CD14-positive monocyte (primary cell): Measurements from ENCODE around the gene GRIK2. TPM values are rescaled to one million over a fixed set of nuclear protein-coding genes. Genes with fewer than 3 reads are reported as not detected.

Experiments used
- DNase-seq, 3 donors: peaks; one replicate each; pipeline ENCODE4 v3.0.0-alpha.2; 2011 to 2022
- H2AFZ ChIP-seq: 2 replicates; pipeline ENCODE4 v1.6.0; 2012; ENCODE audit warnings: mild to moderate bottlenecking, low read depth, low read length, inconsistent platforms; ENCODE audit not compliant: insufficient read depth, poor library complexity, severe bottlenecking
- H3K27ac ChIP-seq, 2 donors: 1 replicate in 1 of 2; 2 replicates in 1 of 2; pipeline ENCODE4 v1.5.1; 2012 to 2013; ENCODE audit warnings: low read length in 2 of 2, control low read depth in 1 of 2, inconsistent platforms in 1 of 2, low read depth in 1 of 2, mild to moderate bottlenecking in 1 of 2
- H3K27me3 ChIP-seq, 2 donors: one replicate each; pipeline versions ENCODE4 v1.6.0 to v1.6.1; 2011 to 2013; ENCODE audit warnings: low read length in 2 of 2; ENCODE audit not compliant: control insufficient read depth in 2 of 2, insufficient read depth in 2 of 2
- H3K36me3 ChIP-seq, 2 donors: replicated peaks in 1 of 2; 1 replicate in 1 of 2; 2 replicates in 1 of 2; pipeline versions ENCODE4 v1.5.1 to v1.6.1; 2012 to 2013; ENCODE audit warnings: low read length in 2 of 2, control low read depth in 1 of 2, inconsistent platforms in 1 of 2, mild to moderate bottlenecking in 1 of 2; ENCODE audit not compliant: insufficient read depth in 2 of 2, control insufficient read depth in 1 of 2
- H3K4me1 ChIP-seq, 2 donors: 1 replicate in 1 of 2; 2 replicates in 1 of 2; pipeline versions ENCODE4 v1.5.1 to v1.6.1; 2012 to 2013; ENCODE audit warnings: low read length in 2 of 2, control low read depth in 1 of 2, inconsistent platforms in 1 of 2, mild to moderate bottlenecking in 1 of 2, moderate library complexity in 1 of 2; ENCODE audit not compliant: insufficient read depth in 2 of 2, control insufficient read depth in 1 of 2
- H3K4me2 ChIP-seq: replicated peaks from 2 replicates; pipeline ENCODE3; 2012; ENCODE audit warnings: low read length, moderate library complexity, mild to moderate bottlenecking; ENCODE audit not compliant: poor library complexity, severe bottlenecking; ENCODE audit errors: extremely low read depth
- H3K4me3 ChIP-seq, 3 experiments: fragments of 200-600 bp in 1 of 3; sonication (generic) in 1 of 3; replicated peaks in 1 of 3; 1 replicate in 2 of 3; 2 replicates in 1 of 3; pipeline ENCODE4 v1.5.1; 2011 to 2013; ENCODE audit warnings: low read length in 3 of 3, mild to moderate bottlenecking in 3 of 3, control low read depth in 2 of 3, low read depth in 2 of 3, inconsistent platforms in 1 of 3, moderate library complexity in 1 of 3
- H3K79me2 ChIP-seq: 2 replicates; pipeline ENCODE4 v1.6.0; 2012; ENCODE audit warnings: mild to moderate bottlenecking, control low read depth, inconsistent platforms, low read length, moderate library complexity; ENCODE audit not compliant: insufficient read depth
- H3K9ac ChIP-seq: 2 replicates; pipeline ENCODE4 v1.6.0; 2017; ENCODE audit warnings: low read length, mild to moderate bottlenecking; ENCODE audit not compliant: insufficient read depth, poor library complexity, severe bottlenecking
- H3K9me3 ChIP-seq, 2 donors: replicated peaks in 1 of 2; 1 replicate in 1 of 2; 2 replicates in 1 of 2; pipeline versions ENCODE4 v1.5.1 to v1.6.1; 2012 to 2013; ENCODE audit warnings: low read length in 2 of 2, control low read depth in 1 of 2; ENCODE audit not compliant: control insufficient read depth in 1 of 2, insufficient read depth in 1 of 2
- H4K20me1 ChIP-seq: 2 replicates; pipeline ENCODE4 v1.6.0; 2012; ENCODE audit warnings: mild to moderate bottlenecking, low read length, control low read depth, moderate library complexity; ENCODE audit not compliant: insufficient read depth
- H3K27ac Mint-ChIP-seq, 7 donors: one replicate each; pipeline ENCODE4 v1.8.0; 2020; ENCODE audit warnings: mild to moderate bottlenecking in 7 of 7, mixed read lengths in 7 of 7, moderate library complexity in 6 of 7, inconsistent platforms in 2 of 7
- H3K27me3 Mint-ChIP-seq, 3 donors: one replicate each; pipeline ENCODE4 v1.8.0; 2021 to 2022; ENCODE audit warnings: low read depth in 3 of 3, mild to moderate bottlenecking in 3 of 3, mixed read lengths in 3 of 3, moderate library complexity in 3 of 3, inconsistent platforms in 1 of 3
- H3K36me3 Mint-ChIP-seq, 2 donors: one replicate each; pipeline ENCODE4 v1.8.0; 2020; ENCODE audit warnings: mixed read lengths in 2 of 2, inconsistent platforms in 1 of 2, mild to moderate bottlenecking in 1 of 2
- H3K4me1 Mint-ChIP-seq: one replicate; pipeline ENCODE4 v1.8.0; 2020; ENCODE audit warnings: mild to moderate bottlenecking, mixed read lengths
- H3K4me3 Mint-ChIP-seq, 2 donors: one replicate each; pipeline ENCODE4 v1.8.0; 2020; ENCODE audit warnings: mild to moderate bottlenecking in 2 of 2, mixed read lengths in 2 of 2, moderate library complexity in 1 of 2
- H3K9me3 Mint-ChIP-seq, 7 donors: one replicate each; pipeline ENCODE4 v1.8.0; 2020 to 2022; ENCODE audit warnings: mixed read lengths in 7 of 7, mild to moderate bottlenecking in 6 of 7, moderate library complexity in 6 of 7, inconsistent platforms in 2 of 7
- WGBS: methylation state at CpG from one replicate; pipeline ENCODE4 v1.1.5; 2013; ENCODE audit warnings: missing lambda C conversion rate; ENCODE audit not compliant: insufficient coverage; 5-methylcytosine and 5-hydroxymethylcytosine counted together
- intact Hi-C, 2 donors: fragments of 100-400 bp; cut with micrococcal nuclease; formaldehyde crosslinking; loops; one replicate each; pipeline versions ENCODE4 v1.15.0 to v1.15.1; 2023
- polyA plus RNA-seq, 3 donors: library from polyadenylated mRNA; depleted of rRNA in 1 of 3; unstranded in 2 of 3; stranded (reverse) in 1 of 3; fragments of 300-500 nt in 2 of 3; fragments of >200 nt in 1 of 3; fragmentation: Illumina TruSeq in 2 of 3; gene quantifications; 1 replicate in 2 of 3; 2 replicates in 1 of 3; pipeline ENCODE4 v1.2.3, GENCODE V29; 2012 to 2021
- TF ChIP-seq, protein P1 (sequence below): fragments of 200-600 bp; IDR thresholded peaks from one replicate; pipeline ENCODE4 v1.8.0; 2022; ENCODE audit warnings: antibody characterized with exemption, mild to moderate bottlenecking

Gene GRIK2
- polyA plus RNA-seq, 3 donors = not detected

DNA sequence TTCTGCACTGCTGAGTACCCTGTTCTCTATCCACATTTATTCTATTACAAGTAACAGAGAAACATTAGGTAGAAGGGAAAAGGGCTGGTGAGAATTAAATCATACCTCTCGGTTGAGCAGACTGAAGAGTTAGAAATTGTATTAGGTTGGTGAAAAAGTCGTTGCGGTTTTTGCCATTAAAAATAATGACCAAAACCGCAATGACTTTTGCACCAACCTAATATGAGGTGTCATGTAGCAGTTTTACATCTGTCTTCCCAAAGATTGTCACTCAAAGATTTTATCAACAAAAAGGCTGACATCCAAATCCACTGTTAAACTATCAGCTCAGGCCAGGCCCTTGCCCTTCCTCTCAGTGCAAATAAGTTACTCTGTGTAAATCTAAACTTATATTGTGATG lies 28.3 kb upstream of the GRIK2 start:
- no peak overlapping the region for H3K27ac ChIP-seq
- no CpG with 5 or more reads among the region's 4 CpGs for WGBS
- H3K4me1 ChIP-seq = no peaks in the 10 kb centered on the region
- no peak overlapping the region for H2AFZ ChIP-seq
- TF ChIP-seq, protein P1, sequence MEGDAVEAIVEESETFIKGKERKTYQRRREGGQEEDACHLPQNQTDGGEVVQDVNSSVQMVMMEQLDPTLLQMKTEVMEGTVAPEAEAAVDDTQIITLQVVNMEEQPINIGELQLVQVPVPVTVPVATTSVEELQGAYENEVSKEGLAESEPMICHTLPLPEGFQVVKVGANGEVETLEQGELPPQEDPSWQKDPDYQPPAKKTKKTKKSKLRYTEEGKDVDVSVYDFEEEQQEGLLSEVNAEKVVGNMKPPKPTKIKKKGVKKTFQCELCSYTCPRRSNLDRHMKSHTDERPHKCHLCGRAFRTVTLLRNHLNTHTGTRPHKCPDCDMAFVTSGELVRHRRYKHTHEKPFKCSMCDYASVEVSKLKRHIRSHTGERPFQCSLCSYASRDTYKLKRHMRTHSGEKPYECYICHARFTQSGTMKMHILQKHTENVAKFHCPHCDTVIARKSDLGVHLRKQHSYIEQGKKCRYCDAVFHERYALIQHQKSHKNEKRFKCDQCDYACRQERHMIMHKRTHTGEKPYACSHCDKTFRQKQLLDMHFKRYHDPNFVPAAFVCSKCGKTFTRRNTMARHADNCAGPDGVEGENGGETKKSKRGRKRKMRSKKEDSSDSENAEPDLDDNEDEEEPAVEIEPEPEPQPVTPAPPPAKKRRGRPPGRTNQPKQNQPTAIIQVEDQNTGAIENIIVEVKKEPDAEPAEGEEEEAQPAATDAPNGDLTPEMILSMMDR = no peak
- Mint-ChIP-seq H3K4me3 (no peak overlapping the region), H3K9me3 (no peaks in the 10 kb centered on the region), H3K27ac (no peak overlapping the region), H3K36me3 (no peaks in the 10 kb centered on the region), H3K4me1 (no peaks in the 10 kb centered on the region), H3K27me3 (no peaks in the 10 kb centered on the region)
- no peak overlapping the region for H3K4me2 ChIP-seq
- H3K27me3 ChIP-seq = no peaks in the 10 kb centered on the region
- H3K36me3 ChIP-seq = no peaks in the 10 kb centered on the region
- intact Hi-C loops = no loop called here
- DNase-seq = no peak
- H3K9ac ChIP-seq = no peak overlapping the region
- no peaks in the 10 kb centered on the region for H4K20me1 ChIP-seq
- H3K9me3 ChIP-seq = no peaks in the 10 kb centered on the region
- no peak overlapping the region for H3K4me3 ChIP-seq
- H3K79me2 ChIP-seq = no peaks in the 10 kb centered on the region

DNA sequence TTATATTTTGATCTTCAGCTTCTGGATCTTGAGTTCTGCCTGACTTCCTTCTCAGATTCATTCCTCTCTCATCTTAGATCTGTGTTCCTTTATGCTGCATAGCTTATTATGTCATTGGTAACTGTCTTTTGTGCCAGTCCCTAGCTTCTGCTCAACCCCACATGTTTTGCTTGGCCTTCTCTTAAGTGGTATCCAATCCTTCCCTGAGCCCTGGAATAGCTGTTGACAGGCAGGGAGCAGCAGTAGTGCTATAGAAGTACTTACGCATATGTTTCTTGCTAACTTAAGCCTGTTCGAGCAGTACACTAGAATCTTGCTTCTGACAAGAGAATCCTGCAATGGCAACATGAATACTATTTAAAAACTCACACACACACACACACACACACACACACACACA lies 13.6 kb upstream of the GRIK2 start:
- Histone ChIP-seq H3K9ac (no peak overlapping the region), H3K79me2 (no peaks in the 10 kb centered on the region), H3K4me1 (no peaks in the 10 kb centered on the region), H2AFZ (no peak overlapping the region), H4K20me1 (no peaks in the 10 kb centered on the region), H3K4me2 (no peak overlapping the region), H3K36me3 (no peaks in the 10 kb centered on the region), H3K27ac (no peak overlapping the region), H3K9me3 (no peaks in the 10 kb centered on the region), H3K4me3 (no peak overlapping the region), H3K27me3 (no peaks in the 10 kb centered on the region)
- no CpG with 5 or more reads among the region's 2 CpGs for WGBS
- intact Hi-C loops = no loop called here
- TF ChIP-seq, protein P1 = no peak
- Mint-ChIP-seq H3K4me1 (no peaks in the 10 kb centered on the region), H3K27ac (no peak overlapping the region), H3K27me3 (peaks cover 0 to 3% (median 0%) of the 10 kb centered on the region in 3 donors), H3K36me3 (no peaks in the 10 kb centered on the region), H3K9me3 (peaks cover 0 to 3% (median 0%) of the 10 kb centered on the region in 7 donors), H3K4me3 (no peak overlapping the region)
- no peak for DNase-seq
